PC-3 (cell line): ENCODE measurements around the gene SYNE4. TPM values are rescaled to one million over a fixed set of nuclear protein-coding genes. Genes with fewer than 3 reads are reported as not detected.

Experiments
- ATAC-seq: fragments of 200-7000 bp; cut with Tn5 transposase; 2 replicates; pipeline ENCODE4 v1.9.1; 2020; ENCODE audit warnings: mild to moderate bottlenecking, moderate library complexity
- BruUV-seq: library from RNA; stranded (reverse); fragments of 400-500 nt; replicated peaks from 2 replicates; lab custom pipeline; 2021; lab: Mats Ljungman, UMichigan
- CTCF ChIA-PET: fragments of 300-600 bp; sonication (Branson Sonifier 250); formaldehyde crosslinking; loops from one replicate; lab custom pipeline; 2022; ENCODE audit warnings: antibody characterized with exemption; lab: Charles Lee
- POLR2A ChIA-PET: fragments of 300-600 bp; sonication (Branson Sonifier 250); formaldehyde crosslinking; loops from one replicate; lab custom pipeline; 2022; ENCODE audit warnings: antibody characterized with exemption; ENCODE audit not compliant: unreplicated experiment; lab: Charles Lee
- DNase-seq: peaks from one replicate; pipeline ENCODE4 v3.0.0-alpha.2; 2015
- H2AFZ ChIP-seq: fragments of 300-600 bp; sonication (generic); 2 replicates; pipeline ENCODE4 v1.6.0; 2016; ENCODE audit warnings: antibody characterized with exemption, low read length
- H3F3A ChIP-seq: fragments of 300-600 bp; sonication (generic); one replicate; pipeline ENCODE4 v1.6.0; 2017; ENCODE audit warnings: antibody characterized with exemption, low read length, control low read depth, mild to moderate bottlenecking; ENCODE audit not compliant: unreplicated experiment
- H3K27ac ChIP-seq: fragments of 300-600 bp; sonication (generic); 2 replicates; pipeline ENCODE4 v1.5.1; 2016; ENCODE audit warnings: mild to moderate bottlenecking, low read length
- H3K27me3 ChIP-seq: fragments of 300-600 bp; sonication (generic); 2 replicates; pipeline ENCODE4 v1.6.1; 2016; ENCODE audit warnings: low read length, mixed read lengths
- H3K36me3 ChIP-seq: fragments of 300-600 bp; sonication (generic); 2 replicates; pipeline ENCODE4 v1.6.1; 2016; ENCODE audit warnings: low read depth, mixed run types, low read length, mixed read lengths
- H3K4me1 ChIP-seq: fragments of 300-600 bp; sonication (generic); 2 replicates; pipeline ENCODE4 v1.5.1; 2016; ENCODE audit warnings: low read length; ENCODE audit not compliant: insufficient read depth
- H3K4me2 ChIP-seq: fragments of 300-600 bp; sonication (generic); 2 replicates; pipeline ENCODE4 v1.6.0; 2016; ENCODE audit warnings: low read length
- H3K4me3 ChIP-seq: fragments of 300-600 bp; sonication (generic); 2 replicates; pipeline ENCODE4 v1.5.1; 2016; ENCODE audit warnings: mild to moderate bottlenecking, low read length, mixed read lengths
- H3K79me2 ChIP-seq: fragments of 300-600 bp; sonication (generic); 2 replicates; pipeline ENCODE4 v1.6.1; 2017; ENCODE audit warnings: low read length, mixed read lengths
- H3K9ac ChIP-seq: fragments of 300-600 bp; sonication (generic); 2 replicates; pipeline ENCODE4 v1.6.0; 2016; ENCODE audit warnings: mild to moderate bottlenecking, low read length
- H3K9me2 ChIP-seq: fragments of 300-600 bp; sonication (generic); replicated peaks from 2 replicates; pipeline ENCODE4 v1.6.1; 2016; ENCODE audit warnings: mixed run types, low read length, mixed read lengths
- H3K9me3 ChIP-seq: fragments of 300-600 bp; sonication (generic); 2 replicates; pipeline ENCODE4 v1.6.1; 2016; ENCODE audit warnings: low read length, mixed read lengths
- H4K20me1 ChIP-seq: fragments of 300-600 bp; sonication (generic); 2 replicates; pipeline ENCODE4 v1.6.1; 2016; ENCODE audit warnings: low read length, mixed read lengths
- EZH2 ChIP-seq: fragments of 300-600 bp; sonication (generic); IDR thresholded peaks from one replicate; pipeline ENCODE4 v1.6.1; 2017; ENCODE audit warnings: antibody characterized with exemption, mild to moderate bottlenecking, low read length; ENCODE audit not compliant: unreplicated experiment
- EZH2phosphoT487 ChIP-seq: fragments of 300-600 bp; sonication (generic); IDR thresholded peaks from 2 replicates; pipeline ENCODE4 v1.6.1; 2018; ENCODE audit warnings: mild to moderate bottlenecking, antibody characterized with exemption, low read length, borderline replicate concordance
- intact Hi-C: fragments of 100-400 bp; cut with micrococcal nuclease; formaldehyde crosslinking; loops from 2 replicates; pipeline ENCODE4 v1.9.0; 2023
- total RNA-seq: library from RNA; depleted of rRNA; stranded (reverse); fragments of >200 nt; gene quantifications from 2 replicates; pipeline ENCODE4 v1.2.3, GENCODE V29; 2014
- TF ChIP-seq, protein P1 (sequence below): fragments of 300-600 bp; sonication (generic); conservative IDR thresholded peaks from 2 replicates; pipeline ENCODE4 v1.5.1; 2017; ENCODE audit warnings: antibody characterized with exemption, low read depth, mild to moderate bottlenecking, low read length

Gene SYNE4
- total RNA-seq, 1 experiment from 2014 or later = 0.77 TPM

GRCh38 chr19:35992907-35993765 lies 15.5 kb downstream of the SYNE4 start:
- peaks cover 7% of the 10 kb centered on the region for H3K4me1 ChIP-seq
- no peak for DNase-seq
- ChIA-PET CTCF (no interaction called here), POLR2A (no interaction called here)
- no peak for ATAC-seq
- no peak overlapping the region for H3K4me2 ChIP-seq
- BruUV-seq = no TSS peak
- no peaks in the 10 kb centered on the region for H3K9me2 ChIP-seq
- H3K79me2 ChIP-seq = peaks cover 27% of the 10 kb centered on the region
- no peak overlapping the region for H2AFZ ChIP-seq
- no peak overlapping the region for H3K4me3 ChIP-seq
- no peak overlapping the region for H3K27ac ChIP-seq
- no peaks in the 10 kb centered on the region for H3K9me3 ChIP-seq
- H3K9ac ChIP-seq = no peak overlapping the region
- no peaks in the 10 kb centered on the region for H3K27me3 ChIP-seq
- intact Hi-C loops = no loop called here
- no peaks in the 10 kb centered on the region; the same call in 1 of the 2 replicates for H3K36me3 ChIP-seq
- no peaks in the 10 kb centered on the region for H3F3A ChIP-seq
- no peak for TF ChIP-seq EZH2phosphoT487
- TF ChIP-seq EZH2 = no peak
- TF ChIP-seq, protein P1, sequence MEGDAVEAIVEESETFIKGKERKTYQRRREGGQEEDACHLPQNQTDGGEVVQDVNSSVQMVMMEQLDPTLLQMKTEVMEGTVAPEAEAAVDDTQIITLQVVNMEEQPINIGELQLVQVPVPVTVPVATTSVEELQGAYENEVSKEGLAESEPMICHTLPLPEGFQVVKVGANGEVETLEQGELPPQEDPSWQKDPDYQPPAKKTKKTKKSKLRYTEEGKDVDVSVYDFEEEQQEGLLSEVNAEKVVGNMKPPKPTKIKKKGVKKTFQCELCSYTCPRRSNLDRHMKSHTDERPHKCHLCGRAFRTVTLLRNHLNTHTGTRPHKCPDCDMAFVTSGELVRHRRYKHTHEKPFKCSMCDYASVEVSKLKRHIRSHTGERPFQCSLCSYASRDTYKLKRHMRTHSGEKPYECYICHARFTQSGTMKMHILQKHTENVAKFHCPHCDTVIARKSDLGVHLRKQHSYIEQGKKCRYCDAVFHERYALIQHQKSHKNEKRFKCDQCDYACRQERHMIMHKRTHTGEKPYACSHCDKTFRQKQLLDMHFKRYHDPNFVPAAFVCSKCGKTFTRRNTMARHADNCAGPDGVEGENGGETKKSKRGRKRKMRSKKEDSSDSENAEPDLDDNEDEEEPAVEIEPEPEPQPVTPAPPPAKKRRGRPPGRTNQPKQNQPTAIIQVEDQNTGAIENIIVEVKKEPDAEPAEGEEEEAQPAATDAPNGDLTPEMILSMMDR = no peak
- no peaks in the 10 kb centered on the region for H4K20me1 ChIP-seq

DNA sequence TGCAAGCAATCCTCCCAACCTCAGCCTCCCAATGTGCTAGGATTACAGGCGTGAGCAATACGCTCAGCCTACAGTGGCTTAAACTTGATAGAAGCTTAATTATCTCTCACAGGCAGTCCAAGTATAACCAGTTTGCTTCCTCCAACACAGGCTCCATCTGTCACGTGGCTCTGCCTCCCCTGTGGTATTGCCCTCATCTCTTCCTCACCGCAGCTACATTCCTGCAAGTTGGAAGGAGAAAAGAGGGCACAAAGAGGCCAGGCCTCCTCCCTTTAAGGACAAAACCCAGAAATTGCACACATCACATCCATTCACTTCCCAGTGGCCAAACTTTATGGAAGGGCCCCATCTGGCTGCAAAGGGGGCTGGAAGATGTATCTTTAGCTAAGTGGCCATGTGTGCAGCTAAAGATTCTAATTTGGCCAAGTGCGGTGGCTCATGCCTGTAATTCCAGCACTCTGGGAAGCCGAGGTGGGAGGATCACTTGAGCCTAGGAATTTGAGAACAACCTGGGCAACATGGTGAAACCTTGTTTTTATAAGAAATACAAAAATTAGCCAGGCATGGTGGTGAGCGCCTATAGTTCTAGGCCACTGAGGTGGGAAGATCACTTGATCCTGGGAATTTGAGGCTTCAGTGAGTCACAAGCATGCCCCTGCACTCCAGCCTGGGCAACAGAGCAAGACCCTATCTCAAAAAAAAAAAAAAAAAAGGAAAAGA lies 16.7 kb downstream of the SYNE4 start:
- DNase-seq (no peak), ATAC-seq (no peak)
- ChIA-PET CTCF (no interaction called here), POLR2A (no interaction called here)
- H3F3A ChIP-seq = no peaks in the 10 kb centered on the region
- no peak overlapping the region for H3K27ac ChIP-seq
- no peak overlapping the region for H3K4me2 ChIP-seq
- H3K4me3 ChIP-seq = no peak overlapping the region
- H3K79me2 ChIP-seq = peaks cover 19% of the 10 kb centered on the region
- peaks cover 7% of the 10 kb centered on the region for H3K4me1 ChIP-seq
- H4K20me1 ChIP-seq = no peaks in the 10 kb centered on the region
- no peak overlapping the region for H3K9ac ChIP-seq
- intact Hi-C loops = no loop called here
- no peaks in the 10 kb centered on the region for H3K9me3 ChIP-seq
- BruUV-seq = no TSS peak
- no peaks in the 10 kb centered on the region for H3K9me2 ChIP-seq
- no peaks in the 10 kb centered on the region for H3K36me3 ChIP-seq
- no peak for TF ChIP-seq EZH2
- TF ChIP-seq EZH2phosphoT487 = no peak
- TF ChIP-seq, protein P1 = no peak
- H2AFZ ChIP-seq = no peak overlapping the region
- H3K27me3 ChIP-seq = no peaks in the 10 kb centered on the region
